IPS-NIHi11 (cell line): ENCODE measurements around the gene GRID2.
A peak's percentile ranks its signal among the peaks of the same experiment; 100 is the strongest.
"Not testable (repeated sequence)": the region's sequence is repeated elsewhere in the genome, so short reads cannot be mapped to it uniquely, and the experiment has no call there.

ENCODE experiments used
- DNase-seq: peaks from one replicate; pipeline ENCODE4 v3.0.0; 2012; ENCODE audit warnings: mixed read lengths, low spot score

GRID2 gene

GRCh38 chr4:92303621-92304027 is at the start of gene GRID2:
TSS of gene GRID2 (plus strand) at chr4:92303966.
- DNase-seq = peak; percentile 67

DNA sequence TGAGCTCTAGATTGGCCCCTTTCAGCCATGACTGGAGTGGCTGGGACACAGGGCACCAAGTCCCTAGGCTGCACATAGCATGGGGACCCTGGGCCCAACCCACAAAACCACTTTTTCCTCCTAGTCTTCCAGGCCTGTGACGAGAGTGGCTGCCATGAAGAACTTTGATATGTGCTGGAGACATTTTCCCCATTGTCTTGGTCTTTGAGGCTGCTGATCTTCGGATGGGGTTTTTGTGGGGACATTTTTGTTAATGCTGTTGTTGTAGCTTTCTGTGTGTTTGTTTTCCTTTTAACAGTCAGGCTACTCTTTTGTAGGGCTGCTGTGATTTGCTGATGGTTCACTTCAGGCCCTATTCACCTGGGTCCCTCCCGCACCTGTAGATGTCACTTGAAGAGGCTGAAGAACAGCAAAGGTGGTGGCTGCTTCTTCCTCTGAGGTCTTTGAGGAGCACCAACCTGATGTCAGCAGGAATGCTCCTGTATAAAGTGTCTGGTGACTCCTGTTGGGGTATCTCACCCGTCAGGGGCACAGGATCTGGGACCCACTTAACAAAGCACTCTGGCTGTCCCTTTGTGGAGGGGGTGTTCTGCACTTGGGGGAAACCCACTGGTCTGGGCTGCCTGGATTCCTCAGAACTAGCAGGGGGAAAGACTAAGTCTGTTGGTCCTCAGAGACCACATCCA is 49.6 kb upstream of the GRID2 start:
- no peak for DNase-seq

GRCh38 chr4:92254767-92255442 is 48.9 kb upstream of the GRID2 start:
- no peak for DNase-seq

DNA sequence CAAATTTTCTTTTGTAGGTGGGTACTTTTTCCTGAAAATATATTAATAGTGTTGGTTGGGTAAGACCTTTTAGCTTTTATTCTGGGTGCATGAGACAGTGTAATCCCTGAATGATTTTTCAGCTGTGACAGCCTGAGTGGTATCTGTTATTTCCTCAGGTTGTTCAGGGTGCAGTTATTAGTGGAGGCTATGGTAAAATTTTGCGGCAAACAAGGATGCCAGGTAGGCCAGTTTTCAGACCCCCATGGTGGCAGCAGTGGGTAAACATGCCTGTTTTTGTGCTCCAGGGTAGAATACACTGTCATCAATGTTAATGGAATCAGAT is 47.9 kb upstream of the GRID2 start:
- no peak for DNase-seq

DNA sequence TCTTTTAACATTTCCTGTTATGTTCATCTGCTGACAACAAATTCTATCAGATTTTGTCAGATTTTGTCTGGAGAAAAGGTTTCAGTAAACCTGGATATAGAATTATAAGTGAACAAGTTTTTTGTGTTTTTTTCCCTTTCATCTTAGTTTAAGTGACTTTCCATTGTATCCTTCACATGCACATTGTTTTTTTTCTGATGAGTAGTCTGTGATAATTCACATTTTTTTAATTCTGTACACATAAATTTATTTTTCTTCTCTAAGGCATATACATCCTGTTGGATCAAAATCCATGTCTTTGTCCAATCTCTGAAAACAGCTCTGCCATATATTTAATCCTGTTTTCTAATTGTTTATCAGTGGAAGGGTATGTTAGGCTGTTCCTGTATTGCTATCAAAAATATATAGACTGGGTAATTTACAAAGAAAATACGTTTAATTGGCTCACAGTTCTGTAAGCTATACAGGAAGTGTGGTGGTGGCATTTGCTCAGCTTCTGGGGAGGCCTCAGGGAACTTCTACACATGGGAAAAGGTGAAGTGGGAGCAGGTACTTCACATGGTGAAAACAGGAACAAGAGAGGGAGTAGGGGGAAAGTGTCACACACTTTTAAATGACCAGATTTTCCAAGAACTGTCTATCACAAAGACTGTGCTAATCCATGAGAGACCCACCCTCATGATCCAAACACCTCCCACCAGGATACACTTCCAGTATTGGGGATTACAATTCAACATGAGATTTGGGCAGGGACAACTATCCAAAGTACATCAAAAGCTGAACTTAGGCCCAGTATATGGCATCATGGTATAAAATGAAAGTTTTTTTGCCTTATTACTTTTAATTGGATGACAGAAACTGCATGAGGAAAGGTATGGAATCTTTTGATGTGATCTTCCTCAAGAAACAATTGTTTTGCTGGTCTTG is 45.6 kb upstream of the GRID2 start:
- DNase-seq = no peak

DNA sequence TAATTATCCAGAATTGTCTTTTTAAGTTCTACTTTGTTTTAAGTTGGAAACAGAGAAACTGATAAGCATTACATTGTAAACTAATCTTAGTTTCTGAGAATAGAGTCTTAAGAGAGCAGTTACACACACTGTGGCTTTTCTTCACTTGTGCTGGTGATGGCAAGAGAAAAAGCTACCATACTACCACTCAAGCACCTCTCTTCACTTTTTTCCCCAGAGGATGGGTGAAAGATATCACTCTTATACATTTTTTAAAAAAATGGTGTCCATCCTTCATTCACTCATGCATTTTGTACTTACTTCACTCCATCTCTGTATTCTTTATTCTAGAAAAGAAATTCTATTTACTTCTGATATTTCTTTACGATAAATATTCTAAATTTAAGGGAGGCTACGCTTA is 42.5 kb upstream of the GRID2 start:
- DNase-seq = no peak

- no peak for DNase-seq
Observed at GRCh38 chr4:92262371-92262770, 41.4 kb upstream of the GRID2 start.

GRCh38 chr4:92263010-92263409 is 40.8 kb upstream of the GRID2 start:
- no peak for DNase-seq

DNA sequence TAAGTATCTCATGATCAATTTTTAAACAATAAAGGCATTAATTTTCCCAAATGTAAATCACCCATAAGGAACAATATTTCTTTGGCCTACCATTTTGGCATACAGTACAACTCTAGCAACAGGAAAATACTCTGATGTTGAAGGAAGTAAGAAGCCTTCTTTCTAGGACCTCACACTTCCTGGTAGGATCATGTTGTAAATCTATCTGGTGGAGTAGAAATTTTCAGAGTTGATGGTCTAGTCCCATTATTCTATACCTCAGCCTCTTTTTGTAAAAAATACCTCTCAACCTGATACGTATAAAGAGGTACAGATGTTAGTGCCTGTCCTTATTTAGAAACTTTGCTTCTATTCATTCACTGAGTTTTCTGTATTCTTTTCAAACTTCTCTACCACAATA is 40.2 kb upstream of the GRID2 start:
- DNase-seq = no peak

DNA sequence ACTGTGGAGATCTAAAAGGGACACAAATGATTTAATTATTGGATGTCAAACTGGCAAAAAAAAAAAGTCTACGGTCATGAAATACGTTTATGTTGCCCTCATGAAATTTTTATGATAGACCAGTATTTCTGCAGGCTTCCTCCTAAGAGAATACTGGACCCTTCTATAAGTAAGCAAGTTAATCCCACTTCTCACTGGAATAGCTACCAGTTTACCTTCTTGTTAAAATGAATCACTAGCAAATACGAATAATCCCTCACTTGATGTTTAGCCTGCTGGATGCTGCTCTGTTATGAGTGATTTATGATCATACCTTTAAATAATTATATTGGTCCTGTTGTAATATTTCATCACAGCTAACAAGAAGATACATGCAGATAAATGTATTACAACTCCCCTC is 39.6 kb upstream of the GRID2 start:
- DNase-seq = no peak

GRCh38 chr4:92265021-92265420 is 38.7 kb upstream of the GRID2 start:
- DNase-seq = no peak

- DNase-seq = no peak
Observed at GRCh38 chr4:92265798-92266197, 38.0 kb upstream of the GRID2 start.

- no peak for DNase-seq
Observed at GRCh38 chr4:92266521-92266920, 37.2 kb upstream of the GRID2 start.

DNA sequence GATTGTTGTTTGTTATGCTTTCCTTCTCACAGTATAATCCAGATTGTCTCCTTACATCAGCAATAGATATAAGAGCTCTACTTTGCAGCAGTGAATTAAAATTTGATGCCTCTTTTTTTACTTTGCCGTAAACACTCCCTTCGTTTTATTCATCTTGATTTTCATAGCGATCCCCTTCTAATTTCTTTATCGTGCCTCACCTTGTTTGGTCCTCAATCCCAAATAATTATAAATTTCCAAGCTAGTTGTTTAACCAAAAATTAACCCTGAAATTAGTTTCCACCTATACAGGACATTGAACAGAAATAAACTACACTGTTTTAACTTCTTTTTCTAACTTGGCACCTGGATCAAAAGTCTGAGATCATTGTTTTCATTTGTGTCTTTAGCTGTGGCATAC is 35.1 kb upstream of the GRID2 start:
- DNase-seq = no peak

DNA sequence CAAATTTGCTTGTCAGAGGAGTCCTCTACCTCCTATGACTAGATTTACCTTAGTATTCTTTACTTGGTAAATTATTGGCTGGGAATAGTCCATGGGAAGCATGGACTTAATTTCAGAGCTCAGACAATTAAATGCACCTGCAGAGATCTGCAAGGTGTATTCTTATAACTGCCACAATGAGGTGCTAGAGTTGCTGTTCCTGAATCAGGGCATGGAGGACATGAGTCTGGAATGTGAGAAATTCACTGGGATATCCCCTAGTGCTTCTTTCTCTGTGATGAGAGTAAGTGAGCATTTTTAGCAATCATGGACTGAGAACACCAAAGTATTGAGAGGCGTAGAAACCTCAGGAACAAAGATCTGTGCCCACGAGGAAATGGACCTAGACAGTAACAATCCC is 32.9 kb upstream of the GRID2 start:
- DNase-seq = peak; percentile 28

- DNase-seq = not testable (repeated sequence)
Observed at GRCh38 chr4:92271551-92271950, 32.2 kb upstream of the GRID2 start.

GRCh38 chr4:92277057-92277881 is 26.5 kb upstream of the GRID2 start:
- DNase-seq = not testable (repeated sequence)

GRCh38 chr4:92279296-92279695 is 24.5 kb upstream of the GRID2 start:
- no peak for DNase-seq

DNA sequence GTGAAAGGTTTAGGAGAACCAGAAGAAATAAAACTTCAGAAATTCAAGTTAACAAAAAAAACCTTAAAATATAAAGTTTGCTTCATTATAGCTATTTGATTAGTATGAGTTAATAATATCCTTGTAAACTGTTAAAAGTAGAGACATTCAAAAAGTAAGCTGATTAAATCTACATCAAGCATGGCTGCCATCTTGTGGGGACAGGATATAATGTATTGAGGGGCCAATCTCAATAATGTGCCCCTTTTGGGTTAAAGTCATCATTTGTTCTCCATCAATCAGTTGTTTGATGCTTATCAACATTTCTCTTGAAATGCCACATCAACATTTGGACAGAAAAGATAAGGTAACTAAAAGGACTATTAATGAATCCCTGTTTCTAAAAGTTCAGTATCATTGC is 4.6 kb upstream of the GRID2 start:
- no peak for DNase-seq

- peak; percentile 17 for DNase-seq
Observed at GRCh38 chr4:92304121-92304520, 355 bp downstream of the GRID2 start.

DNA sequence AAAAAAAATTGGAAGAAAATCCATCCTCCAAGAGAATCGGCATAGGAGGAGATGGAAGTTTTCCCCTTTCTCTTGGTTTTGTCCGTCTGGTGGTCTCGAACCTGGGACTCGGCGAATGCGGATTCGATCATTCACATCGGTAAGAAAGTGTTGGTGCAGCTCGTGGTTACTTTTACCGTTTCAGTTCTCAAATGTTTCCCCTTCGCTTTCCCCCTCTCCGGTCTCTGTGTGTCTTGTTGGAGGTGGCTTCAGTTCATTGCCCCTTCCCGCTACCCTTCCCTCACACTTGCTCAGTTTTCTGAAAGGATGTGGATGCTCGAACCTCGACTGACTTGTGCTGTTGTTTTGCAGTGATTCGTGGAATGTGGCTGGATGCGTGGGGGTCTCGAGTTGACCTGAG is 840 bp downstream of the GRID2 start:
- DNase-seq = peak; percentile 31
